HG03045 (cell line): ENCODE data around the gene DESI1.
"Not testable (repeated sequence)": the region's sequence is repeated elsewhere in the genome, so short reads cannot be mapped to it uniquely, and the experiment has no call there.

ENCODE experiments used
- ATAC-seq: cut with Tn5 transposase; IDR thresholded peaks from one replicate; pipeline ENCODE4 v1.9.1; 2021; ENCODE audit warnings: mild to moderate bottlenecking, moderate library complexity; ENCODE audit not compliant: unreplicated experiment

DESI1 gene

DNA sequence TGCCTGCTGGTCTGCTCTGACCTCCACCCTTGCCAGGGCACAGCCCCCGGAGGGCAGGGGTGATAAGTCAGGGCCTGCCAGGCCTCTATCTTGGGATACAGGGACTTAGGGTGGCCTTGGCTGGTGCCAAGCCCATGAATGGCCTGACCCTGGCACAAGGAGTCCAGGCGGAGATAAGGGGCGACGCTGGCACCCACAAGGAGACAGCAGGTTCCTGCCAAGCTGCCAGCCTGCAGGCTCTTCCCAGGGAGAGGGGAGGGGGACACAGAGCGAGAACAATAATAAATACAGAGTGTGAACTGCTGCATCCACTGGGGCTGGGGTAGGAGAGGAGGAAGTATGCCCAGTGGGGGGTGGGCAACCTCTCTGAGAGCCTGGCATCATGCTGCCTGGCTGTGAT is 59.1 kb downstream of the DESI1 start:
- ATAC-seq = no peak

DNA sequence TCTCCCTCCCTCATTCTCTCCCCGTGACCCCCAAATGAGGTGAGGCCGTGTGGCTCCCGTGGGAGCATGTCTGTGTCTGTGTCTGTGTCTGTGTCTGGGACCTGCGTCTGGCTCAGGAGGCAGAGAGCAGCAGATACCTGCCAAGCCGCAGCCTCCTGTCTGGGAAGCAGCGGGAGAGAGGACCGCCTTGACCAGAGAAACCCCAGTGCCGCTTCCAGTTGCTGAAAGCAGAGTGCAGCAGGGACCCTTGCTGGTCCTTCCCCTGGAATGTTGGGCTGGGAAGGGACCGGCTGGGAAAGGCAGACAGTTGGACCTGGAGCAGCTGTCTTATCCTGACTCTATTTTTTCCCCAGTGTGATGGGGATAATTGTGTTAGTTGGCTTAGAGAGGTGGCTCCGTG is 59.5 kb downstream of the DESI1 start:
- ATAC-seq = no peak

DNA sequence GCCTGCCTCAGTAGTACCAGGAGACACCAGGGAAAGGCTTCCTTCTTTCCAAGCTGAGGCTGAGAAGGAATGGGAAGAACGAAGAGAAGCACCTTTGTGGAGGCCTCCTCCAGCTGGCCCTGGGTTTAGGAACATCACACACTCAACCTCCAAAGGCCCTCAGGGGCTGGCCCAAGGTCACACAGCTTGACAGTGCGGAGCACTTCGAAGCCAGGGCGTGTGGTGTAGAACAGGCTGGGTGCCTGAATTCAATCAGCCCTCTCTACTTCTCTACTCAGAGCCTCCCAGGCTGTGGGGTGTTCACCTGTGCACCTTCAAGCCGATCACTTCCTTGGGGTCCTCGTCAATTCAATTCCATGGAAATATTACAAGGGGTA is 60.8 kb downstream of the DESI1 start:
- ATAC-seq = no peak

DNA sequence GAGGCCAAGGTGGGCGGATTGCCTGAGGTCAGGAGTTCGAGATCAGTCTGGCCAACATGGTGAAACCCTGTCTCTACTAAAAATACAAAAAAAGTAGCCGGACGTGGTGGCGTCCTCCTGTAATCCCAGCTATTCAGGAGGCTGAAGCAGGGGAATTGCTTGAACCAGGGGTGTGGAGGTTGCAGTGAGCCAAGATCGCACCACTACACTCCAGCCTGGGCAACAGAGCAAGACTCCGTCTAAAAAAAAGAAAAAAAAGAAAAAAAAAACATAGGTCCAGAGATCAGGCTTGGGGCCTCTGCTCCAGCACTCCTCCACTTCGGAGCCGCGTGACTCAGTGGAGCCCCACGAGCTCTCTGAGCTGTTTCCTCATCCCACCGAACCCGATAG is 62.6 kb downstream of the DESI1 start:
- not testable (repeated sequence) for ATAC-seq

DNA sequence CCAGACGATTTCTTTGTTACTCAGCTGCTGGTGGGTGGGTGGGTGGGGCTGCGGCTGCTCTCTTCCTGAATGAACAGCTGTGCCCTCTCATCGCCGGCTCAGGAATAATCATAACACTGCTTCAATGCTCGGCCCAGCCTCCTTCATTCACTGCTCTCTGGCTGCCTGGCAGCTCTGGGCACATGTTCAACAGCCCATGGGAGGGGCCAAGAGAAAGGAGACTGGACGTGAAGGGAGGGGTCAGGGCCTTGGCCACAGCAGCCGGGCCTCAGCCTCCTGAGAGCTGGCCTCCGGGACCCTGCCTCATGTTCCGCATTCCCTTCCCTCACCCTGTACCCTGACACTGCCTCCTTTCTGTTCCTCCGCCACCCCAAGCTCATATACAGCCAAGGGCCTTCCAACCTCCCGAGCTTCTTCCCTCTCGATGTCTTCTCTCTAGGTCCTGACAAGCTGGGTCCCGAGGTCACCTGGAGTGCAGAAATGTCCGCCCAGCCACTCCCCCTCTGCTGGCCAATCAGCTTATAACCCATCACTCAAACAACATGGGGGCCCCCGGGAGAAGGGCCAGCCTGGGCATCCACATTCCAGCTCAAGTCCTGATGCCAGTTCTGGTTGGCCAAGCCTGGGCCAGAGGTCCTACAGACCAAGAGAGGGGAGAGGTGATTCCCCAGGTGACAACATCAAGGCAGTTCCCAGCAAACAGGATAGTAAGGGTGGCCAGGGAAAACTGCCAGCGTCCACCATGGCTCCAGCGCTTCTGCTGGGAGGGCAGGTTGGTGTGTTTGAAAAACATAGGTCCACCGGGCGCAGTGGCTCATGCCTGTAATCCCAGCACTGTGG is 63.2 kb downstream of the DESI1 start:
- no peak for ATAC-seq

DNA sequence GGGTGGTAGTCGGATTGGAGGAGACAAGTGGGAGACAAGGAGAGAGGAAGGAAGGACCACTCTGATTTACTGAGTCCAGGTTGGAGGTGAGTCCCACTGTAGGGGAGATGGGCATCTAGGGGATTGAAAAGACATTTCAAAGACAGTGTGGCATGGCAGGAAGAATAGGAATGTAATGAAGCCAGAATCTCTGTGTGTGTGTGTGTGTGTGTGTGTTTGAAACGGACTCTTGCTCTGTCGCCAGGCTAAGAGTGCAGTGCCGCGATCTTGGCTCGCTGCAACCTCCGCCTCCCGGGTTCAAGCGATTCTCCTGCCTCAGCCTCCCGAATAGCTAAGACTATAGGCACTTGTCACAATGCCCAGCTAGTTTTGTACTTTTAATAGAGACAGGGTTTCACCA is 64.3 kb downstream of the DESI1 start:
- ATAC-seq = no peak

DNA sequence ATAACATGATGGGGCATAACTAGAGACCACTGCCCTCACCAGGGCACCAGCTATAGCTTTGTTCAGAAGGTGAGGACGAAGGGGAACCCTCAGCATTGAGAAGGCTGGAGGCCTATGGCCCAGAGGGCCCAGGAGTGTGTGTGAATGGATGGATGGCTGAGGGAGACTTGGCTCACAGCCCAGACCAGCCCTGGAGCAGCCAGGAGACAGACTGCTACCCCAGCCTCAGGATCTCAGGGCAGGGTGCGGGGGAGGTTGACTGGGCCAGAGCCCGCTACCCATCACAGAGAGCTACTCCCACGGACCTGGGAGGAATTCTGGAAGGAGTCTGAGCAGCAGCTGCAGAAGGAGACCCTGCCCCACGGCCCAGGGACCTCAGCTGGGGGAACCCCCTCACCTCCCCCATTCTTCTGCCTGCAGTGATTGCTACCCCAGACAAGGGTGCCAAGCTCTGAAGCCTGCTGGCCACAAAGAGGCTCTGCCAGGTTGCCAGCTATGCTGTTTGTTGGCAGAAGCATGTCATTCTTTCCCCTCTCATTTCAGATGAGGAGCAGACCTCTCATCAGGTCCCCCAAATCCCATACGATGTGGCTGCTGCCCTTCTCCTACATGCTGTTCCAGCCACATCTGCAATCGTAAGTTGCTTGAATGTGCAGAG is 65.4 kb downstream of the DESI1 start:
- ATAC-seq = no peak

DNA sequence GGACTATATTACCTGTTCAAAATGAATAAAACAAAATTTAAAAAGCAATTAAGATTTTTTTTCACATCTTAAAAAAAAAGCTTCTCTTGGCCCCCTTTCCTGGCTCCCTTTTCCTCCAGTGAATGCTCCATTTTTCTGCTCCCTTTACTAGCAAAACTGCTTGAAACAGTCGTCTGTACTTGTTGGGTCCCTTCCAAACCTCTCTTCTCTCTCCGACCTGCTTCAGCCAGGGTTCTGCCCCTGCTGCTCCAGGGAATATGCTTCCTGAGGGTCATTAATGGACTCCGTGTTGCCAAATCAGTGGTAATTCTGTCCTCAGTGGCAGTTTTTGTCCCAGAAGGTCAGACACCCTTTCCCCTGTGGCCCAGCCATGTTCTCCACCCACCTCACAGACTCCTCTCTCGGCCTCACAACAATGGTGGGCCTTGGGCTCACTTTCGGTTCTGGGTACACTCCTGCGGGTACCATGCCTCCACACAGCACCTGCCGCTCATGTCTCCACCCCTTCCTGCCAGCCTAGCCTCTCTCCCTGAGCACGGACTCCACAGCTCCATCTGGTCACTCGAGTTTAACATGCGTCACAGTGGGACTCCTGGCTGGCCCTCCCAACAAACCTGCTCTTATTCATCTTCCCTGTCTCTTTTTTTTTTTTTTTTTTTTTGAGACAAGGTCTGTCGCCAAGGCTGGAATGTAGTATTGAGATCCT is 68.8 kb downstream of the DESI1 start:
- ATAC-seq = no peak

DNA sequence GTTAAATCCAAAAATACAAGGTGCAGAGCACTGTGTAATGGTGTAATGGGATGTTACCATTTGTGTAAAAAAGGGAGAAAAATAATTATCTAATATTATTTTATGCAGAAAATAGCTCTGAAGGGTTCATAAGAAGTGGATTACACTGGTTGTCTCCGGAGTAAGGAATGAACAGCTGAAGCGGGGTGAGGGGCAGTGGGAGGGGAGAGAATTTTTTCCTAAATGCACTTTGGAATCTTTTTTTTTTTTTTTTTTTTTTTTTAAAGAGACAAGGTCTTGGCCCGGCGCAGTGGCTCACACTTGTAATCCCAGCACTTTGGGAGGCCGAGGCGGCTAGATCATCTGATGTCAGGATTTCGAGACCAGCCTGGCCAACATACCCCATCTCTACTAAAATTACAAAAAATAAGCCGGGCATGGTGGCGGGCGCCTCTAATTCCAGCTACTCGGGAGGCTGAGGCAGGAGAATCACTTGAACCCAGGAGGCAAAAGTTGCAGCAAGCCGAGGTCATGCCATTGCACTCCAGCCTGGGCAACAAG is 69.8 kb downstream of the DESI1 start:
- no peak for ATAC-seq

DNA sequence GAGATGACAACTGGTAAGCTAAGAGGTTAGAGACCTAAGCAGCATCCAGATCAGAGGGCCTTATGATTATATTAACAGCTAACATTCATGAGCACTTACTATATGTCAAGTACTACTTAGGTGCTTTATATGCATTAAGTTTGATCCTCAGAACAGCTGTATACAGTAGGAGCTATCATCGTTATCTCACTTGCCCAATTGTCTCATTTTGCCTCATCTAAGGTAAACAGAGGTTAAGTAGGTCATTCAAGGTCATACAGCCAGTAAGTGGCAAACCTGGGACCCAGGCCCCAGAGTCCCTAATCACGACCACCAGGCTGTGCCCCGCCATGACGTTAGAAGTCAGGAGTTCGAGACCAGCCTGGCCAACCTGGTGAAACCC is 72.0 kb downstream of the DESI1 start:
- ATAC-seq = no peak
